GM21360 (cell line): ENCODE measurements around the gene TNFAIP2.

Experiments used
- ATAC-seq: cut with Tn5 transposase; IDR thresholded peaks from one replicate; pipeline ENCODE4 v1.9.1; 2021; ENCODE audit warnings: mild to moderate bottlenecking, moderate library complexity; ENCODE audit not compliant: unreplicated experiment

TNFAIP2 gene

DNA sequence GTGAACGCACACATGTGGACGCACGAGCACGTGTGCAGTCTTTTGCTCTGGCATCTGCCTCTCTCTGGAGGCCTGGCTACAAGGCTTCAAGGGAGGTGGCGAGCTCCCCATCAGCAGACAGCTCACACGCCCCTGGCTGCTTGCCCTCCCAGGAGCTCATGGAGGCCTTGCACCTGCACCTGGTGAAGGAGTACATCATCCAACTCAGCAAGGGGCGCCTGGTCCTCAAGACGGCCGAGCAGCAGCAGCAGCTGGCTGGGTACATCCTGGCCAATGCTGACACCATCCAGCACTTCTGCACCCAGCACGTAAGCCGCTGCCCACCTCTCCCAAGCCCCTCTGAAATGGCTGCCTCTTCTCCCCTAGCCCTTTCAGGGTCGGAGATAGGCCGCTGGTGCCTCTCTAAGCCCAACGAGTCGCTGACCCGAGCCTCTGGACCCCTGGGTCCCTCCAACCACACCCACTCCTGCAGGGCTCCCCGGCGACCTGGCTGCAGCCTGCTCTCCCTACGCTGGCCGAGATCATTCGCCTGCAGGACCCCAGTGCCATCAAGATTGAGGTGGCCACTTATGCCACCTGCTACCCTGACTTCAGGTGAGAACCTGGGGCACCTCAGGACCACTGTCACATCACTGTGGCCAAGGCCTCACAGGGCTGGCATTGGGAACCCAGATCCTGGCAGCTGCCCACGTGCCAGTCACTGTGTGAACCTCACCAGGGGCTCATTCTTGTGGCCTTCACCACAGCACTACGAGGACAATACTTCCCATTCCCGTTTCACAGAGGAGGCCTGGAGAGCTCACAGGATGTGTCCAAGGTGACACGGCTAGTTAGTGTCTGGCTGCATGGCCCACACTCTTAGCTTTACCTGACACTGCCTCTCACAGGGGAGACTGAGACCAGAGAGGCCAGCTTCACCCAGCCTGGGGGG is 10.2 kb downstream of the TNFAIP2 start:
- no peak for ATAC-seq

DNA sequence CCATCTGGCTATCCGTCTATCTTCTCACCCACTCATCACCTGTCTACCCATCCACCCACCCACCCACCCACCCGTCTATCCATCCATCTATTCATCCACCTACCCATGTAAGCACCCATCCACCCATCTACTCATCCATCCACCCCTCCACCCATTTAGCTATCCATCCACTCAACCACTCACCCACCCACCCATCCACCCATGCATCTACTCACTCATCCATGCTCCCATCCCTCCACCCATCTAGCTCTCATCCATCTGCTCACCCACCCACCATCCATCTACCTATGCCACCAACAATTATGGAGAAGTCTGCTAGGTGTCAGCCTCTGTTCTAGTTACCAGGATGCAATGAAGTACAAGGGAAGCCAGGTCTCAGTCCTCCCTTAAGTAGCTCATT is 11.1 kb downstream of the TNFAIP2 start:
- ATAC-seq = no peak

DNA sequence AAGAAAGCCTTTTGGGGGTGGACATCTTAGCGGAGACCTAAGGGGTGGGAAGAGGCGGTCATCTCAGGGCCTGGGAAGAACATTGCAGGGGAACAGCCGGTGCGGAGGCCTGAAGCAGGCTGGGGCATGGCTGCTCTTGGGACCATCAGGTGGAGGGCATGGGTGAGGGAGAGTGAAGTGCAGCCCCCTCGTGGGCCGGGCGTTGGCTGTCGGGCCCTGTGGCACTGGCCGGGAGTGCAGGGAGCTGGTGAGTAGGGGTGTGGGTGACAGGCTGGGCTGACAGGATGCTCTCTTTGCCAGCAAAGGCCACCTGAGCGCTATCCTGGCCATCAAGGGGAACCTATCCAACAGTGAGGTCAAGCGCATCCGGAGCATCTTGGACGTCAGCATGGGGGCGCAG is 11.7 kb downstream of the TNFAIP2 start:
- ATAC-seq = no peak

DNA sequence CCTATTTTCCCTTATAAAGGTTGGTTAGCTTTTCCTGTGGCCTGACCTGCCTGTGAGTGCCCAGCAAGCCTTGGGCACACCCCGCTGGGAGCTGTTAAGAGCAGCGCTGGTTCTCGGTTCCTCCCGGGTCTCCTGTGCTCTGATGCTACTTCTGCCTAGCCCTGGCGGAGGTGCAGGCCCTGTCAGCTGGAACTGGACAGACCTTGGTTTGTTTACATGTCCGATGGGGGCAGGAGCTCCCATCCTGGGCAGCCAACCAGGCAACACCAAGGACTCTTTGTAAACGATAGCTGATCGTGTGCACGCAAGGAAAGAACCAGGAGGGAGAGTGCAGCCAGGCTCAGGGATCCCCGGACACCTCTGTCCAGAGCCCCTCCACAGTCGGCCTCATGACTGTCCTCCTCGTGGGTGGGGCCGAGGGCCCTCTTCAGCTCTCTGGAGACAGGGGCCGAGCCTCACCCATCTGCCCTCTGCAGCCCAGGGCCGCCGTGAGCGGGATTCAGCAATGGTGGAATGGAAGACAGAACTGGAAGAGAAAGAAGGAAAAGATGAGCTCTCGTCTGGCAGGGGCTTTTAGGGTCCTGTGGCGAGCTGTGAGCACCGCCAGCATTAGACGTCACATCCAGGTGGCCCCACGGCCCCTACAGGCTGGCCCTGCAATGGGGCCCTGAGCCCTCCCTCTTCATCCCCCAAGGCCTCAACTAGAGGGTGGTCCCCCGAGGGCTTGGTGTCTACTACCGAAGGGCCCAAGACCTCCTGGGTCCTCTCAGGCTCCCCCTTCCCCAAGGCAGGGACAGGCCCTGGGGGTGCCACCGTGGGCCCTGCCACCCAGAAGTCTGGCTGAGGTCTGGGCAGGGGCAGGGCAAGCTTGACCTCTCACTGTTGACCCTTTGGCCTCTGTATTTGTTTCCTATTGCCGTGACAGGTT is 12.3 kb downstream of the TNFAIP2 start:
- ATAC-seq = no peak

DNA sequence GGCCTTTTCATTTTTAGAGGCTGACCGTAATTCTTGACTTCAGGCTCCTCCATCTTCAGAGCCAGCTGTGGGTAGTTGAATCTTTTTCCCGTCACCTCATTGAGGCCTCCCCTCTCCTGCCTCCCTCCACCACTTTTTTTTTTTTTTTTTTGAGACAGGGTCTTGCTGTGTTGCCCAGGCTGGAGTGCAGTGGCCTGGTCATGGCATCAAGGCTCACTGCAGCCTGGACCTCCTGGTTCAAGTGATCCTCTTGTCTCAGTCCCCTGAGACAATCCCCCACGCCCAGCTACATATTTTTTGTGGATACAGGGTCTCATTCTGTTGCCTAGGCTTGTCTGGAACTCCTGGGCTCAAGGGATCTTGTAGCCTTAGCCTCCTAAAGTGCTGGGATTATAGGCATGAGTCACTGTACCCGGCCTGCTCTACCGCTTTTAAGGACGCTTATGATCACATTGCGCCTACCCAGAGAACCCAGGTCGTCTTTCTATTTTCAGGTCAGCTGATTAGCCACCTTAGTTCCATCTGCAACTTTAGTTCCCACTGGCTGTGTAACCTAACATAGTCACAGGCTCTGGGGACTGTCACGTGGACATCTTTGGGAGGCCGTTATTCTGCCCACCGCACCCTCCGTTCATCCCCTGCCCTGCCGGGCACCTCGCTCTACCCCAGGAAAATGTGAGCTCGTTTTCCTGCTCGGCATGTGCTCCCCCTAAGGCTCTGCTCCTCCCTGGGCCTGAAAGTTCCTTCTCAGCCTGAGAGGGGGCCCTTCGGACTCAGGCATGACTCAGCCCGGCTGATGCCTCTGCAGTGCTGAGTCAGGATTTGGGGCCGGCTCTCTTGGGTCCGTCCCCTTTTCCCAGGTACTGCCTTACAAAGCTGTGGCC is 13.4 kb downstream of the TNFAIP2 start:
- ATAC-seq = no peak

DNA sequence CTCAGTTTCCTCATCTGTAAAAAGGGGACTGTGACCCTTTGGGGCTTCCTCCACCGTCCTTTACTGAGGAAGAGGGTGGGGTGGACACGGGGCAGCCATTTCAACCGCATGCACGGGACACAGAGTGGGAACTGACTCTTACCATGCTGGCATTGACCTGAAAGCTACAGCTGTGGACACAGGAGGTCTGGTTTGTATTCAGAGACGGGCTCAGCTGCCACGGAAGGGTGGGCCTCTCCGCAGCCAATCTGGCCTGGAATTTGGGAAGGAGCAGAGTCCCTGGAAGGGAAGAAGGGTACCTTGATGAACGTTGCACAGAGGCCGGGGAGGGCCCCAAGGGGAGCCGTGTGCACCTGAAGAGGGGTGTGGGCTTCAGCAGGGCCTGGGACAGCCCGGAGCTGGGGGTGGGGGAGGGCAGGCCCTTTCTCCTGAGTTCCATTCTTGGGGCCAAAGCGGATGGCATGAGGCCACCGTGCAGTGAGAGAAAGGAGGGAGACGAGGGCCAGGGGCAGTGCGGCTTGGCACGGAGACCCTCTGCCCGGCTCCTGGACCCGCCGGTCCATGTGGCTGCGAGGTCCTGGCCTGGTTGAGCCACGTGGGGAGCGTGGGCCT is 14.5 kb downstream of the TNFAIP2 start:
- ATAC-seq = no peak

DNA sequence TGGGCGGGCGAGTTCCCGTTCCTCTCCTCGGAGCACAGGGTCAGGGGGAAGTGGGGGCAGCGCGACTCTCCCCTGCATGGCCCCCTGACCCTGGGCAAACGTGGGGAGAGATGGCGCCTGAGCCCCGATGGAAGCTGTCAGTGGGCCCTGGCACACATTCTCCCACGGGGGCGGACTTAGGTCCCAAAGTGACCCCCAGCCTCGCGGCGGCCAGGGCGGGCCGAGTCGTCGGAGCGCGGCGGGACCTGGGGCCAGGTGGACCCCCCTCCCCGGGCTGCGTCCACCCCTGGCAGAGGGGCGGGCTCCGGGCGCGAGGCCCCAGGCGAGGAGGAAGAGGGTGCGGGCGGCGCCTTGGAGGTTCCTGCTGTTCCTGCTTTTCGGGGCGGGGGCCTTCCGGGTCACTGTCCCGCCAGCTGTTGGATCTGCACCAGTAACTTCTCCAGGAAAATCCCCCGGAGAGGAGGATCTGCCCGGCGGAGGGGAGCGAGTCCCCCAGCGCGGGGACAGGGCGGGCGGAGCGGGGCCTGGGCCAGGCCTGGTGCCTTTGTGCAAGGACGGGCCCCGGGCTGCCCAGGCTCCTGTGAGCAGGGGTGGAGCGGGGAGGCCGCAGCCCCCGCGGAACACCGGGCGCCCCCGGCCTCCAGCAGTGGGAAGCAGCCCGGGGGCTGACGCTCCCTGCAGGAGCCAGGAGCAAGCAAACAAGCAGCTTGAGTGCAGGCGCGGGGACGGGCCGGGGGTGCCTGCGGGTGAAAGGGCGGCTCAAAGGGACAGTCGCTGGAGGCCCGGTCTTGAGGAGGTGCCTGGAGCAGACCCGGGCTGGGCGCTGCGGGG is 15.3 kb downstream of the TNFAIP2 start:
- no peak for ATAC-seq

DNA sequence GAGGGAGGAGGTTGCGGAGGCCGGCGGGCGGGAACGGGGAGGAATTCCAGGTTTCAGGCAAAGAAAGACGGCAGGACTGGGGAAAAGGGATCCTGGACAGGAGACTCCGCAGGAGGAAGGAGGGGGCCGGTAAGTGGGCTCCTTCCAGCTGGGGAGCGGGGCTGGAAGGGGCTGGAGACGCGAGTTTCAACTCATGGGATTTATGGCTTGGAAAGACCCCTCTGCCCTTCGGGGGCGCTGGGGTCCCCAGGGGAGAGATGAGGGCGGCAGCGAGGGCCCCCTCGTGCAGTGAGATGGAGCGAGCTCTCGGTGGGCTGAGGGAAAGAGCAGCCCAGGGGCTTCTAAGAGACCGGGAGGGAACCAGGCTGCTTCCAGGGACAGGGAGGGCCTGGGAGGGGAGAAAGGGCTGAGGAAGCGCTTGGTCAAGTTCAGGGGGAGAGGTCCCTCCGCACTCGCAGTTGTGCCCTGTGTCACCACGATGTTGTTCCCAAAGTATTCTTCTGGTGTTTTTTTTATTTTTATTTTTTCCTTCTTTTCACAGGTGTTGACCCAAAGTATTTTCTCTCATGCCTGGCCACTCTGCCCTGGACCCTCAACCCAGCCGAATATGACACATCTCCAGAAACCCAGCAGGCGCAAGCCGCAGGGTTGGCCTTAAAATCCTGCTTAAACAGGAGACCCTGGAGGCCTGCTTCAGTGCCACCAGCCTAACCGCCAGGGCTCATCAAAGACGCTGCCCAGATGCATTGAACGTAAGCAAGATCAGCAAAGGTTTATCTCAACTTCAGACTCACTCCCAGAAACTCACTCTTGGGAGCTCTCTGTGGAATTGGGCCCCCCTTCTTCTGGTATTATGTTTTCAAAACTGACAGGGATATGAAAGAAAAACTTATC is 16.1 kb downstream of the TNFAIP2 start:
- ATAC-seq = no peak

DNA sequence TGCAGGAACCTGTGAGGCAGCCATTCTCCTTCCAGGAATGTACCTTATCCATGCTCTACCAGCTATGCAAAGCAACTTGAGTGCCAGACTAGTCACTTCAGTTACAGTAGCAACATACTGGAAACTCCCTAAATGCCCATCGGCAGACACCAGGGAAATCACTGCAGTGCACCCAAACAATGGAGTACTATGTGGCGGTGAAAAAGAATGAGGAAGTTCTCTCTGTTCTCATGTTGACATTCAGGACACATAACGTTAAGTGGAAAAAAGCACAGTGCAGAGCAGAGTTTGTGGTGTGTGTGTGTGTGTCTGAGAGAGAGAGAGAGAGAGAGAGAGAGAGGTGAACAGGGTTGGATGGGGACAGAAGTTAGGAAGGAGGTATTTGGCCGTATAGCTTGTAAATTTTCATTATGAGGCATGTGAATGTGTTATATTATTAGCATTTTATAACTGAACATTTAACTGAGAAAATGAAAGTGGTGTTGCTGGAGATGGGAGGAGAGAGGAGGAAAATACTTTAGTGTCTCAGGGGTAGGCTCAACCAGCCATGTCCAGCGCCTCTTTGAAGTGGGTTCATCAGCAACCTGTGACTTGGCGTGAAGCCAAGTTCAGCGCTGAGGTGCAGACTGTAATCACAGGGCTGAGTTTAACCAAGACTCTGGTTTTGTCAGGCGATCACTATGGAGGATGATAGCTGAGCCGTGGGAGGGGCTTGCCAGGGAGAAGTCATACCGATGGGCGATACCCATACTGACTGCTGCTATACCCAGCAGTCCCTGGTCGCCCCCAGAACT is 17.3 kb downstream of the TNFAIP2 start:
- ATAC-seq = peak; percentile 74

DNA sequence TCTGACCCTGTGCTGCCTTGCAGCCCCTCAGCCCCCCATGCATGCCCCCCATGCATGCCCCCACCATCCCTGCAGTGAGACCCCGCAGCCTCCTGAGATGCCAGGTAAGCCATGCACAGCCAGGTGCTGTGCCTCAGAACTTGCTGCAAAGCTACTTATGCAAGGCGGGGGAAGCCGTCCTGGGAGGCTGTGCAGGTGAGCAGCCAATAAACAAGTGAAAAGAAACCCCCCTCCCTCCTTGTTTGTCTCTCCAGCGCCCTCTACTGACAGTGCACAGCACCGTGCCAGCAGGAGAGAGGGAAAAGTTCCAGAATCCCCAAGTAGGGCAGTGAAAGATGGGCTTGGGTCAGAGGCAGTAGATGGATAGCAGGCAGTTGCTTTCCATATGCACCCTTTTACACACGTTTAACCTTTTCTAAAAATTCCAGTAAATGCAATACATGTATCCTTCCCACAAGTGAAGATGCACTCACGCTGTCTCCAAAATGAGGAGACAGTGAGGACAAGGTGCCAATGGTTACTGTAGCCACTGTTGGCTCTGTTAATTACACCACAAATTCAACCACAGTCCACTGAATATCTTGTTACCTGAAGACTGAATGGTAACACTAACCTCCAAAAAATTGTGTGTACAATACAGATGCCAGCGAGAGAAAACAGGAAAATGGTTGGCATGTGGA is 18.0 kb downstream of the TNFAIP2 start:
- peak; percentile 22 for ATAC-seq

DNA sequence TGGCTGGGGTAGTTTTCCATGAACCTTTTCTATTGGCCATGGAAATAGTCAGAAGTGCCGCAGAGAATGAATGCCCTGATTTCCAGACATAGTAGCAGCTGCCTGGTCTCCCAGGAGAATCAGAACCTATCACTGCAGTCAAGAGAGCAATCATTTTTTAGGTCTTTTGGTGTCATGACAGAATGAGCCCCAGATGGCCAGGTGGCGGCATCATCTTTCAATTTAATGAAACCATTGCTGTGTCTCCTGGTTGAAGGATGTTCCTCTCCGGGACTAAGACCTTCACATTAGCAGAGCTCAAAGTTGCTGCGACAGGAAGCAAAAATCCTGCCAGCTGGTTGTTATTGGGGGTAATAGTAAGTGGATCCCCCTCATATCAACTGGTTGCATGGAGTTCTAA is 18.8 kb downstream of the TNFAIP2 start:
- ATAC-seq = no peak

DNA sequence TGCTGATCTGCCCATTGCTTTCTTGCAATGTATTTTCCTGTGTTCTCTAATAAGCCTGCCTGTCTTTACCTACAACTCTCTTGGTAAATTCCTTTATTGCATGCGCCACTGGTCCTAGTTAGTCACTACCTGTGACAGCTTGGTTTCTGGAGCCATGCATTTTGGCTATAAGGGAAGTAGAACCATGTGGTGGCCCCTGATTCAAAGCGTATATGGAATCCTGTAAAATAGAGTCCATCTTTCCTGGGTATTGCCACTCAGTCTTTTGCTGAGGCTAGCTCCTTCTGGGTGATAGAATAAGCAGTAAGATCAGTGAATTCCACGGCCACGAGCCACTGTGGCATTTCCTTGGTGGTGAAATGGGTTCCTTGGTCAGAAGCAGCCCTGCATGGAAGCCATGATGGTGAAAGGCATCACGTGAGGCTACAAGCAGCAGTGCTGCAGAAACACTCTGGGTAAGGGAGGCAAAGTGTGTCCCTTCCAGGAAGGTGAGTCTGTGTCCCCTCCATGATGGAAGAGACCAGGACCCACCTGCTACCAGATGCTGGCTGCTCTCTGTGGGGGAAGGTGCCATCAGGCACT is 19.6 kb downstream of the TNFAIP2 start:
- no peak for ATAC-seq

DNA sequence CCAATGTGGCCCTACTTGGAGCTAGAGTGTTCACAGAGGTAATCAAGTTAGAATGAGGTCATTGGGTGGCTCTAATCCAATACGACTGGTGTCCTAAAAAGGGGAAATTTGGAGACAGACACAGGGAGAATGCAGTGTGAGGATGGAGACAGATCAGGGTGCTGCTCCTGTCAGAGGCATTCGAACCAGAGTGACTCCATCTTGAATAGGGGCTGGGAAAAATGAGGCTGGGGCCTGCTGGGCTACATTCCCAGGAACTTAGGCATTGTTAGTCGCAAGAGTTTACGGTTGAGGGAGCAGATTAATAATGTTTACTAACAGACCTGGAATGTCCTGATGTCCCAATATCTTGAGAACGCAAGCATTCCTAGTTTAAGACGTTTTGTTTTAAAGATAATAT is 20.2 kb downstream of the TNFAIP2 start:
- no peak for ATAC-seq

DNA sequence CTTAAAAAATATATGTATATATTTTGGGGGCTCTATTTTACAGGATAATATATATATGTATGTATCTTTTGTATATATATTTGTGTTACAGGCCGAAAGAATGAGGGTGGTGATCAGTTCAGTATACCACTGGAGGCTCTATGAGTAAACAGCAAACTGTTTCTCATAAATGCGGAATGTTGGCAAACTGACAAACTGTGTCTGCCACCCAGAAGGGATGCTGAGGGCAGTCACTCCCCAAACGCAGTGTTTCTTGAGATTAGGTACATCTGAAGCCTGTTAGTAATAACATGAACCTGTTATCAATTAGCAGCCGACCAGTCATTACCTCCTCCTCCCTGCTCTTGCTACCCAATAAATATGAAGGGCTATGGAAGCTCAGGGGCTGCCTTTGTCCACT is 20.8 kb downstream of the TNFAIP2 start:
- ATAC-seq = no peak

DNA sequence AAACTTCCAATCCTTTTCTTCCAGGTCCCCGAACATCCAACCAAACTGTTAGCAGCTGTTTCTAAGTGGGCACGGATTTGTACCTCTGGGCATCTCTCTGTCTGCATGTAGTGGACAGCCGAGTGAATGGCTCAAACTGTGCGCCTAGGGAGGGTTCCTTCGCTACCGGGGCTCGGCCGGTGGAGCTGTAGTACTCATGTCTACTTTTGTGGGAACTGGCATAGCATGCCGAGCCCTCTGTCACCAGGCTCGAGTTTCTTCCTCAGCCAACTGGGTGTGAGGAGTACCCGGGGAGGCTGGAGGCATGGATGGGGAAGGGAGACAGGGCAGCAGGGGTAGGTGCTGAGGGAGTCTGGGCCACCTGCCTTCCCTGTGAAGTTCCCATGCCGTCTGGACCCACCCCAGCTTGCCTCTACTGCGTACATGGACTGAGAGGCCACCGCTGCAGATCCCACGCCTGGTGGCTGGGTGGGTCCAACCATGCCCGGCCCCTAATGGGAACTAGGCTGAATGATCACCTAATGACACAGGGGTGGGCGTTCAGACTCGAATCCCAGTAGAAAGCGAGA is 23.0 kb downstream of the TNFAIP2 start:
- no peak for ATAC-seq
